ENCODE data around the gene PCDHA4. TPM values are rescaled to one million over a fixed set of nuclear protein-coding genes. Genes with fewer than 3 reads are reported as not detected.
"Not testable (repeated sequence)": the region's sequence is repeated elsewhere in the genome, so short reads cannot be mapped to it uniquely, and the experiment has no call there.

The PCDHA4 gene
- not detected in 2 replicates for total RNA-seq

DNA sequence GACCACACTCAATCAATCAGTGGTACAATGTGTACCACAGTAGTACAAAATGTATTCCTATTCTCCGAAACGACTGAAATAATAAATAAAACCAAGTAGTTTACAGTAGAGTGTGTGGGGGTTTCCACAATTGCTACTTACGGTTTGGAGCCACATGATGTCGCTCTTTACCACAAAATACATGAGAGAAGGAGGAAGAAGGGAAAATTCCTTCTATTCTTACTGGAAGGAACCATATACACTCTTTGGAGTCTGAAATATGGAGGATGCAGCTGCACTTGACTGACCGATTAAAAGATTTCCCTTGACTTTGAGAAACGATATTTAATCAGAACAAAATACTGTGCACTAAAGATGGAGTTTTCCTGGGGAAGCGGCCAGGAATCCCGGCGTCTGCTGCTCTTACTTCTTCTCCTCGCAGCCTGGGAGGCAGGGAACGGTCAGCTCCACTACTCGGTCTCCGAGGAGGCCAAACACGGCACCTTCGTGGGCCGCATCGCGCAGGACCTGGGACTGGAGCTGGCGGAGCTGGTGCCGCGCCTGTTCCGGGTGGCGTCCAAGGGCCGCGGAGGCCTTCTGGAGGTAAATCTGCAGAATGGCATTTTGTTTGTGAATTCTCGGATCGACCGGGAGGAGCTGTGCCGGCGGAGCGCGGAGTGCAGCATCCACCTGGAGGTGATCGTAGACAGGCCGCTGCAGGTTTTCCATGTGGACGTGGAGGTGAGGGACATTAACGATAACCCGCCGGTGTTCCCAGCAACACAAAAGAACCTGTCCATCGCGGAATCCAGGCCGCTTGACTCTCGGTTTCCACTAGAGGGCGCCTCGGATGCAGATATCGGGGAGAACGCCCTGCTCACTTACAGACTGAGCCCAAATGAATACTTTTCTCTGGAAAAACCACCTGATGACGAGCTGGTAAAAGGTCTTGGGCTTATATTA is at the start of gene PCDHA4:
PCDHA4 (plus strand) TSS at position 235 of the 942 bp plus-strand sequence.
- Mint-ChIP-seq H3K9me3 (peaks cover 35% of the 10 kb centered on the region), H3K4me1 (ENCODE audit: low read depth) (no peaks in the 10 kb centered on the region), H3K36me3 (ENCODE audit: low read depth) (no peaks in the 10 kb centered on the region), H3K27ac (no peak within 1 kb of the TSS), H3K4me3 (no peak within 1 kb of the TSS), H3K27me3 (ENCODE audit: insufficient read depth) (no peaks in the 10 kb centered on the region)
- intact Hi-C loops (cut with micrococcal nuclease) = no loop called here
- DNase-seq (ENCODE audit: low spot score) = no peak

DNA sequence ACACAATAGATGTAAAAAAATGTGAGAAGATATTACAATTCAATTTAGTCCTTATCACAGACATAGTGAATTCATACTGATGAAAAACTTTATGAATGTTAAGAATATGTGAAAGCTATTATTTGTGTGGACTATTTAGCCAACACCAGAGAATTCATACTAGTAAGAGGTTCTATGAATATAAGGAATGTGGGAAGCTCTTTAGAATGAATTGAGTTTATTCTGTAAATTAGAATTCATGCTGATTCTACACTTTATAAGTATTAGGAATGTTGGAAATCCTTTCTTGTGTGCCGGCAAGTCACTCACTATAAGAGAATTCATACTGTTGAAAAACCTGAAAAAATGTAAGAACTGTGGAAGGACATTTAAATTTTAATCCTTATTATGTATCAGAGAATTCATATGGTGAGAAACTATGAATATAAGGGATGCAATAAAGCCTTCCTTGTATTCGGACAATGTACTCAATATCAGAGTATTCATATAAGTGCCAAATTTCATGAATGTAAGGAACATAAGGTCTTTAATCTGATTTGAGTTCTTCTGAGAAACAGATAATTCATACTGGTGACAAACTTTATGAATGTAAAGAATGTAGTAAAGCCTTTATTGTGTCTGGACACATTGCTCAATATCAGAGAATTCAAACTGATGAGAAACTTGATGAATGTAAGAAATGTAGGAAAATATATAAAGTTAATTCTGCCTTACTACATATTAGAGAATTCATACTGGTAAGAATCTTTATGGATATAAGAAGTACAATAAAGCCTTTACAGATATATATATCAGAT is 42.5 kb upstream of the PCDHA4 start:
- Mint-ChIP-seq H3K36me3 (ENCODE audit: low read depth) (no peaks in the 10 kb centered on the region), H3K9me3 (peaks cover 71% of the 10 kb centered on the region), H3K4me3 (no peak overlapping the region)

DNA sequence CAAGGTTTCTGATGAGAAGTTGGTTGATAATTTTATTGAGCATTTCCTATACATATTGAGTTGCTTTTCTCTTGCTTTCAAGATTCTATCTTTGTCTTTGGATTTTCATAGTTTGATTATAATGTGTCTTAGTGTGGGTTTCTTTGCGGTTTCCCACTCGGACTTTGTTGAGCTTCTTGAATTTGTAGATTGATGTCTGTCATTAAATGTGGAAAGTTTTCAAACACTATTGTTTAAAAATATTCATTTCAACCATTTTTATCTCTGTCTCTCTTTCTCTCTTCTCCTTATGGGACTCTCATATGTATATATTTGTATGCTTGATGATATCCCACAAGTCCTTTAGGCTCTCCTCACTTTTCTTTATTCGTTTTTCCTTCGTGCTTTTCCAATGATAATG is 39.4 kb upstream of the PCDHA4 start:
- intact Hi-C loops (cut with micrococcal nuclease) = no loop called here
- no peak for DNase-seq (ENCODE audit: low spot score)
- Mint-ChIP-seq H3K9me3 (peaks cover 82% of the 10 kb centered on the region), H3K4me3 (no peak overlapping the region), H3K36me3 (ENCODE audit: low read depth) (peaks cover 1% of the 10 kb centered on the region), H3K4me1 (ENCODE audit: low read depth) (no peaks in the 10 kb centered on the region), H3K27me3 (ENCODE audit: insufficient read depth) (no peaks in the 10 kb centered on the region), H3K27ac (no peak overlapping the region)

More for the DNA sequence above, 42.5 kb upstream of the PCDHA4 start:
- H3K27ac Mint-ChIP-seq = no peak overlapping the region
- no peaks in the 10 kb centered on the region for H3K27me3 Mint-ChIP-seq (ENCODE audit: insufficient read depth)
- intact Hi-C loops (cut with micrococcal nuclease) = no loop called here
- no peaks in the 10 kb centered on the region for H3K4me1 Mint-ChIP-seq (ENCODE audit: low read depth)
- DNase-seq (ENCODE audit: low spot score) = no peak

DNA sequence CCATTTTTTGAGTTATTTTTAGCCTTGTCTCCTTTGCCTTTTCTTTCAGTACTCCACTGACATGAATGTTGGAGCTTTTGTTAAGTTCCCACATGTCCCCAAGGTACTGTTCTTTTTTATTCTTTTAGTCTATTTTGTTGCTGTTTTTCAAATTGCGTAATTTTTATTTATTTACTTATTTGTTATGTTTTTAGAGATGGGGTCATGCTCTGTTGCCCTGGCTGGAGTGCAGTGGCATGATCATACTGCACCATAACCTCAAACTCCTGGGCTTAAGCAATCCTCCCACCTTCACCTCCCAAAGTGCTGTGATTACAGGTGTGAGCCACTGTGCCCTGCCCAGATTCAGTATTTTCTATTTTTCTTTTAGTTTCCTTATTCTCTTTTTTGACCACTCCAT is 26.4 kb upstream of the PCDHA4 start:
- H3K27ac Mint-ChIP-seq = no peak overlapping the region
- no peaks in the 10 kb centered on the region for H3K36me3 Mint-ChIP-seq (ENCODE audit: low read depth)
- peaks cover 79% of the 10 kb centered on the region for H3K9me3 Mint-ChIP-seq
- H3K4me3 Mint-ChIP-seq = no peak overlapping the region
- H3K4me1 Mint-ChIP-seq (ENCODE audit: low read depth) = no peaks in the 10 kb centered on the region
- intact Hi-C loops (cut with micrococcal nuclease) = no loop called here
- H3K27me3 Mint-ChIP-seq (ENCODE audit: insufficient read depth) = no peaks in the 10 kb centered on the region
- no peak for DNase-seq (ENCODE audit: low spot score)

DNA sequence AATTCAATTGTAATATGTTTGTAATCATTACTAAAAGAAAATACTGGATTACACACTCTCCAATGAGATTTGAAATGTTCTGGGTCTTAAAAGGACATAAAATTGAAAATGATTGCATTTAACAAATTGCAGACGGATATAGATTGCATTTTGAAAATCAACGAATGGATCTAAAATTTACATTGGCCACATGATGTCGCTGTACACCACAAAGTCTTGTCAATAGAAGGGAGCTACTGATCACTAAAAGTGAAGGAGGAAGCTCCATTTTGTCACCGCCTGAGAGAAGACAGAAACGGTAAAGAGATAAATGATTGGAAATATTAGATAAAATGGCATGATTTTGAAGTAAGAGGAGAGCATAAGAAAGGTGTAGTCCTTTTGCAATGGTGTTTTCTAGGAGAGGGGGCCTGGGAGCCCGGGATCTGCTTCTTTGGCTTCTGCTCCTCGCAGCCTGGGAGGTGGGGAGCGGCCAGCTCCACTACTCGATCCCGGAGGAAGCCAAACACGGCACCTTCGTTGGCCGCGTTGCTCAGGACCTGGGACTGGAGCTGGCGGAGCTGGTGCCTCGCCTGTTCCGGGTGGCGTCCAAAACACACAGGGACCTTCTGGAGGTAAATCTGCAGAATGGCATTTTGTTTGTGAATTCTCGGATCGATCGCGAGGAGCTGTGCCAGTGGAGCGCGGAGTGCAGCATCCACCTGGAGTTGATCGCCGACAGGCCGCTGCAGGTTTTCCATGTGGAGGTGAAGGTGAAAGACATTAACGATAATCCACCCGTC is 20.8 kb upstream of the PCDHA4 start, which contains the start of gene PCDHA1:
PCDHA1 (plus strand) TSS at position 236 of the 782 bp plus-strand sequence.
- H3K4me1 Mint-ChIP-seq (ENCODE audit: low read depth) = no peaks in the 10 kb centered on the region
- H3K27me3 Mint-ChIP-seq (ENCODE audit: insufficient read depth) = no peaks in the 10 kb centered on the region
- no peak within 1 kb of the TSS for H3K27ac Mint-ChIP-seq
- DNase-seq (ENCODE audit: low spot score) = no peak
- peaks cover 49% of the 10 kb centered on the region for H3K9me3 Mint-ChIP-seq
- H3K4me3 Mint-ChIP-seq = no peak within 1 kb of the TSS
- intact Hi-C loops (cut with micrococcal nuclease) = no loop called here
- no peaks in the 10 kb centered on the region for H3K36me3 Mint-ChIP-seq (ENCODE audit: low read depth)

DNA sequence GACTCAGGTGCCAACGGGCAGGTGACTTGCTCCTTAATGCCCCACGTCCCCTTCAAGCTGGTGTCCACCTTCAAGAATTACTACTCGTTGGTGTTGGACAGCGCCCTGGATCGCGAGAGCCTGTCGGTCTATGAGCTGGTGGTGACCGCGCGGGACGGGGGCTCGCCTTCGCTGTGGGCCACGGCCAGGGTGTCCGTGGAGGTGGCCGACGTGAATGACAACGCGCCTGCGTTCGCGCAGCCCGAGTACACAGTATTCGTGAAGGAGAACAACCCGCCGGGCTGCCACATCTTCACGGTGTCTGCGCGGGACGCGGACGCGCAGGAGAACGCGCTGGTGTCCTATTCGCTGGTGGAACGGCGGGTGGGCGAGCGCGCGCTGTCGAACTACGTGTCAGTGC is 19.4 kb upstream of the PCDHA4 start:
- H3K27ac Mint-ChIP-seq; DNase-seq (ENCODE audit: low spot score); H3K36me3 Mint-ChIP-seq (ENCODE audit: low read depth); H3K4me3 Mint-ChIP-seq; H3K27me3 Mint-ChIP-seq (ENCODE audit: insufficient read depth); intact Hi-C loops (cut with micrococcal nuclease); H3K4me1 Mint-ChIP-seq (ENCODE audit: low read depth): not testable (repeated sequence)
- peaks cover 42% of the 10 kb centered on the region for H3K9me3 Mint-ChIP-seq

DNA sequence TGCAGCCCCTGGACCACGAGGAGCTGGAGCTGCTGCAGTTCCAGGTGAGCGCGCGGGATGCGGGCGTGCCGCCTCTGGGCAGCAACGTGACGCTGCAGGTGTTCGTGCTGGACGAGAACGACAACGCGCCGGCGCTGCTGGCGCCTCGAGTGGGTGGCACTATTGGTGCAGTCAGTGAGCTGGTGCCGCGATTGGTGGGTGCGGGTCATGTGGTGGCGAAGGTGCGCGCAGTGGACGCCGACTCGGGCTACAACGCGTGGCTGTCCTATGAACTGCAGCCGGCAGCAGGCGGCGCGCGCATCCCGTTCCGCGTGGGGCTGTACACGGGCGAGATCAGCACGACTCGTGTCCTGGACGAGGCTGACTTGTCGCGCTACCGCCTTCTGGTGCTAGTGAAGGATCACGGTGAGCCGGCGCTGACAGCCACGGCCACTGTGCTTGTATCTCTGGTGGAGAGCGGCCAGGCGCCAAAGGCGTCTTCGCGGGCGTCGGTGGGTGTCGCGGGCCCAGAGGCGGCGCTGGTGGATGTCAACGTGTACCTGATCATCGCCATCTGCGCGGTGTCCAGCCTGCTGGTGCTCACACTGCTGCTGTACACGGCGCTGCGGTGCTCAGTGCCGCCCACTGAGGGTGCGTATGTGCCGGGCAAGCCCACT is 18.9 kb upstream of the PCDHA4 start:
- H3K9me3 Mint-ChIP-seq = peaks cover 36% of the 10 kb centered on the region
- H3K36me3 Mint-ChIP-seq (ENCODE audit: low read depth); H3K27ac Mint-ChIP-seq; intact Hi-C loops (cut with micrococcal nuclease); H3K27me3 Mint-ChIP-seq (ENCODE audit: insufficient read depth); H3K4me1 Mint-ChIP-seq (ENCODE audit: low read depth); H3K4me3 Mint-ChIP-seq; DNase-seq (ENCODE audit: low spot score): not testable (repeated sequence)

DNA sequence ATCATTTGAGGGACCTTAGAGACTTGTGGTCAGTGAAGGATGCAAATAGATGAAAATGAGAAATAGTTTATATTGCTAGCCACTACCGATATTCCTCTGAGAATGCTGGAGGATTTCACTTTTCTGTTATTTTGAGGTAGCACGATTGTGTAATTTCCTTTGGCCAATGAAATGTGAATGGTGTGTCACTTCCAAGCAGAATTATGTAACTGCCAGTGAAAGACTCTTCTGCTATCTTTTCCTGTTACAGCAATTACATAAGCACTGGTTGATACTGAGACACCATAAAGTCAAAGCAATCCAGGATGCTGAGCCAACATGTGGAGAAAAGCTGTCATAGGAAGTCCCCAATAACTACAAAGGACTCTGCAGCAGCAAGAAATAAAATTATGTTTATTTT is 15.8 kb upstream of the PCDHA4 start:
- no peaks in the 10 kb centered on the region for H3K27me3 Mint-ChIP-seq (ENCODE audit: insufficient read depth)
- H3K27ac Mint-ChIP-seq = no peak overlapping the region
- no peaks in the 10 kb centered on the region for H3K36me3 Mint-ChIP-seq (ENCODE audit: low read depth)
- intact Hi-C loops (cut with micrococcal nuclease) = loop anchor here (10.0 kb wide), 1 partner anchor 94 kb away; the partner anchor contains the start of gene PCDHA13
- H3K9me3 Mint-ChIP-seq = peaks cover 37% of the 10 kb centered on the region
- no peak overlapping the region for H3K4me3 Mint-ChIP-seq
- no peak for DNase-seq (ENCODE audit: low spot score)
- no peaks in the 10 kb centered on the region for H3K4me1 Mint-ChIP-seq (ENCODE audit: low read depth)

DNA sequence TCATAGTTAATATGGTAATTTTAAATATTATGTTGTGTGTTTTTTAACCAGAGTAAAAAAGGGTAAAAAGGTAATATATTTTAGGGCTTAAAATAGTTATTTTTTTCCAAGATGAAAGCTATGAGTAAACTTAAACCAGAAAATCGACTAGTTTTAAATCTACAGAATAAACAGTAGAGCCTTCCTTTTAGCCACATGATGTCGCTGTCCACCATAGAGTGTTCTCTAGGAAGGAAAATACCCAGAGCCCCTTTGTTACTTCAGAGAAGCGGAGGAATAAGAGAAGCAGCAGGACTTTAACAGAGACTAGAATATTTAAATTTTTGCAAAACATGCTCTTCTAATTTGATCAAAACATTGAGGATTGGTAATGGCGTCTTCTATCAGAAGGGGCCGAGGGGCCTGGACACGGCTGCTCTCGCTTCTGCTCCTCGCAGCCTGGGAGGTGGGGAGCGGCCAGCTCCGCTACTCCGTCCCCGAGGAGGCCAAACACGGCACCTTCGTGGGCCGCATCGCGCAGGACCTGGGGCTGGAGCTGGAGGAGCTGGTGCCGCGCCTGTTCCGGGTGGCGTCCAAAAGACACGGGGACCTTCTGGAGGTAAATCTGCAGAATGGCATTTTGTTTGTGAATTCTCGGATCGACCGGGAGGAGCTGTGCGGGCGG is 12.1 kb upstream of the PCDHA4 start, which contains the start of gene PCDHA2:
PCDHA2 (plus strand) TSS at position 258 of the 664 bp plus-strand sequence.
- H3K36me3 Mint-ChIP-seq (ENCODE audit: low read depth) = no peaks in the 10 kb centered on the region
- intact Hi-C loops (cut with micrococcal nuclease) = loop anchor here (10.0 kb wide), 1 partner anchor 90 kb away; the partner anchor contains the start of gene PCDHA13
- peaks cover 28% of the 10 kb centered on the region for H3K9me3 Mint-ChIP-seq
- no peak within 1 kb of the TSS for H3K4me3 Mint-ChIP-seq
- no peaks in the 10 kb centered on the region for H3K4me1 Mint-ChIP-seq (ENCODE audit: low read depth)
- H3K27ac Mint-ChIP-seq = no peak within 1 kb of the TSS
- no peaks in the 10 kb centered on the region for H3K27me3 Mint-ChIP-seq (ENCODE audit: insufficient read depth)
- no peak for DNase-seq (ENCODE audit: low spot score)

DNA sequence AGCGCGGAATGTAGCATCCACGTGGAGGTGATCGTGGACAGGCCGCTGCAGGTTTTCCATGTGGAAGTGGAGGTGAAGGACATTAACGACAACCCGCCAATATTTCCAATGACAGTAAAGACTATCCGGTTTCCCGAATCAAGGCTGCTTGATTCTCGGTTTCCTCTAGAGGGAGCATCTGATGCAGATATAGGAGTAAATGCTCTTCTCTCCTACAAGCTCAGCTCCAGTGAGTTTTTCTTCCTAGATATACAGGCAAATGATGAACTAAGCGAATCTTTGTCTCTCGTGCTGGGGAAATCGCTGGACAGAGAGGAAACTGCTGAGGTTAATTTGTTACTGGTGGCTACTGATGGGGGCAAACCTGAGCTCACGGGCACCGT is 11.6 kb upstream of the PCDHA4 start:
- H3K36me3 Mint-ChIP-seq (ENCODE audit: low read depth) = no peaks in the 10 kb centered on the region
- intact Hi-C loops (cut with micrococcal nuclease) = loop anchor here (10.0 kb wide), 1 partner anchor 90 kb away; the partner anchor contains the start of gene PCDHA13
- H3K27ac Mint-ChIP-seq = no peak overlapping the region
- no peaks in the 10 kb centered on the region for H3K27me3 Mint-ChIP-seq (ENCODE audit: insufficient read depth)
- H3K4me1 Mint-ChIP-seq (ENCODE audit: low read depth) = no peaks in the 10 kb centered on the region
- H3K9me3 Mint-ChIP-seq = peaks cover 31% of the 10 kb centered on the region
- H3K4me3 Mint-ChIP-seq = no peak overlapping the region
- no peak for DNase-seq (ENCODE audit: low spot score)

DNA sequence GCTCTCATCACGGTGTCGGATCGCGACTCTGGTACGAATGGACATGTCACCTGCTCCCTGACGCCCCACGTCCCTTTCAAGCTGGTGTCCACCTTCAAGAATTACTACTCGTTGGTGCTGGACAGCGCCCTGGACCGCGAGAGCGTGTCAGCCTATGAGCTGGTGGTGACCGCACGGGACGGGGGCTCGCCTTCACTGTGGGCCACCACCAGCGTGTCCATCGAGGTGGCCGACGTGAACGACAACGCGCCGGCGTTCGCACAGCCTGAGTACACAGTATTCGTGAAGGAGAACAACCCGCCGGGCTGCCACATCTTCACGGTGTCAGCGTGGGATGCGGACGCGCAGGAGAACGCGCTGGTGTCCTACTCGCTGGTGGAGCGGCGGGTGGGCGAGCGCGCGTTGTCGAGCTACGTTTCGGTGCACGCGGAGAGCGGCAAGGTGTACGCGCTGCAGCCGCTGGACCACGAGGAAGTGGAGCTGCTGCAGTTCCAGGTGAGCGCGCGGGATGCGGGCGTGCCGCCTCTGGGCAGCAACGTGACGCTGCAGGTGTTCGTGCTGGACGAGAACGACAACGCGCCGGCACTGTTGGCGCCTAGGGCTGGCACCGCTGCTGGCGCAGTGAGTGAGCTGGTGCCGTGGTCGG is 10.7 kb upstream of the PCDHA4 start:
- DNase-seq (ENCODE audit: low spot score); H3K4me1 Mint-ChIP-seq (ENCODE audit: low read depth); H3K4me3 Mint-ChIP-seq; H3K36me3 Mint-ChIP-seq (ENCODE audit: low read depth); H3K27ac Mint-ChIP-seq; H3K27me3 Mint-ChIP-seq (ENCODE audit: insufficient read depth): not testable (repeated sequence)
- intact Hi-C loops (cut with micrococcal nuclease) = loop anchor here (10.0 kb wide), 1 partner anchor 89 kb away; the partner anchor contains the start of gene PCDHA13
- H3K9me3 Mint-ChIP-seq = peaks cover 34% of the 10 kb centered on the region

Measured in activated T-helper 1 cell treated with anti-CD3 and anti-CD28 coated beads, Interleukin-12 subunit alpha, Interleukin-12 subunit beta, Interleukin-2, Interleukin-4 antibody, amounts not matched to agents 30 ng/mL and 10 ng/mL and 1 ng/mL, durations not matched to agents 14 hours and 24 hours and 36 hours (primary cell).